ENCODE data around the gene TAF15.

Gene TAF15

GRCh38 chr17:35856603-35857002 lies 47.3 kb downstream of the TAF15 start:
- Histone ChIP-seq H3K9me3 (ENCODE audit: insufficient read depth, low read length) (no peaks in the 10 kb centered on the region), H3K27ac (ENCODE audit: low read length) (no peak overlapping the region), H3K27me3 (ENCODE audit: low read depth, low read length) (no peaks in the 10 kb centered on the region), H3K4me3 (ENCODE audit: low read length) (no peak overlapping the region), H2AFZ (ENCODE audit: low read depth, low read length) (no peak overlapping the region), H4K20me1 (ENCODE audit: insufficient read depth, low read length) (no peaks in the 10 kb centered on the region), H3K4me1 (ENCODE audit: low read length) (no peaks in the 10 kb centered on the region), H3K36me3 (replicated peaks; ENCODE audit: low read depth, low read length) (peaks cover 10% of the 10 kb centered on the region), H3K79me2 (ENCODE audit: low read length) (no peaks in the 10 kb centered on the region), H3K4me2 (ENCODE audit: low read length) (no peak overlapping the region), H3K9ac (ENCODE audit: low read length) (no peak overlapping the region)
- TF ChIP-seq, protein P1, sequence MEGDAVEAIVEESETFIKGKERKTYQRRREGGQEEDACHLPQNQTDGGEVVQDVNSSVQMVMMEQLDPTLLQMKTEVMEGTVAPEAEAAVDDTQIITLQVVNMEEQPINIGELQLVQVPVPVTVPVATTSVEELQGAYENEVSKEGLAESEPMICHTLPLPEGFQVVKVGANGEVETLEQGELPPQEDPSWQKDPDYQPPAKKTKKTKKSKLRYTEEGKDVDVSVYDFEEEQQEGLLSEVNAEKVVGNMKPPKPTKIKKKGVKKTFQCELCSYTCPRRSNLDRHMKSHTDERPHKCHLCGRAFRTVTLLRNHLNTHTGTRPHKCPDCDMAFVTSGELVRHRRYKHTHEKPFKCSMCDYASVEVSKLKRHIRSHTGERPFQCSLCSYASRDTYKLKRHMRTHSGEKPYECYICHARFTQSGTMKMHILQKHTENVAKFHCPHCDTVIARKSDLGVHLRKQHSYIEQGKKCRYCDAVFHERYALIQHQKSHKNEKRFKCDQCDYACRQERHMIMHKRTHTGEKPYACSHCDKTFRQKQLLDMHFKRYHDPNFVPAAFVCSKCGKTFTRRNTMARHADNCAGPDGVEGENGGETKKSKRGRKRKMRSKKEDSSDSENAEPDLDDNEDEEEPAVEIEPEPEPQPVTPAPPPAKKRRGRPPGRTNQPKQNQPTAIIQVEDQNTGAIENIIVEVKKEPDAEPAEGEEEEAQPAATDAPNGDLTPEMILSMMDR (IDR thresholded peaks at IDR 0.05; ENCODE audit: low read depth, low read length), result no peak
- TF ChIP-seq EZH2phosphoT487 (IDR thresholded peaks at IDR 0.05; ENCODE audit: low read depth), result no peak

- Histone ChIP-seq H3K27ac (ENCODE audit: low read length) (no peak overlapping the region), H3K27me3 (ENCODE audit: low read depth, low read length) (no peaks in the 10 kb centered on the region), H3K4me1 (ENCODE audit: low read length) (no peaks in the 10 kb centered on the region), H3K79me2 (ENCODE audit: low read length) (no peaks in the 10 kb centered on the region), H3K36me3 (replicated peaks; ENCODE audit: low read depth, low read length) (peaks cover 2% of the 10 kb centered on the region), H3K4me2 (ENCODE audit: low read length) (no peak overlapping the region), H2AFZ (ENCODE audit: low read depth, low read length) (no peak overlapping the region), H3K9me3 (ENCODE audit: insufficient read depth, low read length) (no peaks in the 10 kb centered on the region), H3K4me3 (ENCODE audit: low read length) (no peak overlapping the region), H3K9ac (ENCODE audit: low read length) (no peak overlapping the region), H4K20me1 (ENCODE audit: insufficient read depth, low read length) (no peaks in the 10 kb centered on the region)
- no peak for TF ChIP-seq EZH2phosphoT487 (IDR thresholded peaks at IDR 0.05; ENCODE audit: low read depth)
- TF ChIP-seq, protein P1 (IDR thresholded peaks at IDR 0.05; ENCODE audit: low read depth, low read length), result no peak
Observed at GRCh38 chr17:35864853-35865252, 55.6 kb downstream of the TAF15 start.

- no peaks in the 10 kb centered on the region for H3K9me3 ChIP-seq (ENCODE audit: insufficient read depth, low read length)
- no peak overlapping the region for H3K9ac ChIP-seq (ENCODE audit: low read length)
- no peaks in the 10 kb centered on the region for H3K27me3 ChIP-seq (ENCODE audit: low read depth, low read length)
- H4K20me1 ChIP-seq (ENCODE audit: insufficient read depth, low read length), result no peaks in the 10 kb centered on the region
- no peak overlapping the region for H3K4me3 ChIP-seq (ENCODE audit: low read length)
- H3K79me2 ChIP-seq (ENCODE audit: low read length), result no peaks in the 10 kb centered on the region
- no peak overlapping the region for H3K4me2 ChIP-seq (ENCODE audit: low read length)
- no peak overlapping the region for H3K27ac ChIP-seq (ENCODE audit: low read length)
- no peaks in the 10 kb centered on the region for H3K4me1 ChIP-seq (ENCODE audit: low read length)
- H2AFZ ChIP-seq (ENCODE audit: low read depth, low read length), result no peak overlapping the region
- H3K36me3 ChIP-seq (replicated peaks; ENCODE audit: low read depth, low read length), result peaks cover 2% of the 10 kb centered on the region
- TF ChIP-seq, protein P1 (IDR thresholded peaks at IDR 0.05; ENCODE audit: low read depth, low read length), result no peak
- no peak for TF ChIP-seq EZH2phosphoT487 (IDR thresholded peaks at IDR 0.05; ENCODE audit: low read depth)
Observed at GRCh38 chr17:35865412-35866340, 56.4 kb downstream of the TAF15 start.

DNA sequence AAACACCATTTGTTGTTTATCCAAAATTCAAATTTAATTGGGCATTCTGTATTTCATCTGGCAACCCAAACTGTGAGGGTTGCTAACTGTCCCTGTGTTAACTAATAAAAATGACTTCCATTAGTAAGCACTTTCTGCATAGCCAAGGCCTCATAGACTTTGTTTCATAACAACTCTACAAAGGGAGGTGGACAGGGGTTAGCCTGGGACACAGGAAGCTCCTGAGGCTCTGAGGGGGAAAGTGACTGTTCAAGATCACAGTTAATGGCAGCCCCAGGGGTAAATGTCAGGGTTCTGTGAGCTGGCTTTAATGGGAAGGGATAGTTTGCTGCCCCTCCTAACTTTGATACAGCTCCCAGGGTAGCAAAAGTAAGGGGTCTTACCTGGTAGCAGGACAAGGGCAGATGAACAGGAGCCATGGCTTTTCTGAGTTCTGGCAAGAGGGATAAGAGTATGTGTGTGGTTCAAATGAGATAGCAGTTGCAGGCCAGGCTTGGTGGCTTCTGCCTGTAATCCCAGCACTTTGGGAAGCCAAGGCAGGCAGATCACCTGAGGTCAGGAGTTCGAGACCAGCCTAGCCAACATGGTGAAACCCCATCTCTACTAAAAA lies 57.2 kb downstream of the TAF15 start:
- Histone ChIP-seq H3K4me1 (ENCODE audit: low read length) (no peaks in the 10 kb centered on the region), H2AFZ (ENCODE audit: low read depth, low read length) (no peak overlapping the region), H3K36me3 (replicated peaks; ENCODE audit: low read depth, low read length) (peaks cover 2% of the 10 kb centered on the region), H3K9me3 (ENCODE audit: insufficient read depth, low read length) (no peaks in the 10 kb centered on the region), H3K27me3 (ENCODE audit: low read depth, low read length) (no peaks in the 10 kb centered on the region), H3K9ac (ENCODE audit: low read length) (no peak overlapping the region), H3K4me3 (ENCODE audit: low read length) (no peak overlapping the region), H3K4me2 (ENCODE audit: low read length) (no peak overlapping the region), H3K27ac (ENCODE audit: low read length) (no peak overlapping the region), H3K79me2 (ENCODE audit: low read length) (no peaks in the 10 kb centered on the region), H4K20me1 (ENCODE audit: insufficient read depth, low read length) (no peaks in the 10 kb centered on the region)
- no peak for TF ChIP-seq EZH2phosphoT487 (IDR thresholded peaks at IDR 0.05; ENCODE audit: low read depth)
- TF ChIP-seq, protein P1 (IDR thresholded peaks at IDR 0.05; ENCODE audit: low read depth, low read length), result no peak

All from OCI-LY3 (cell line).